Adrenal gland (tissue), 12 donors: ENCODE data around the gene GNL3L. TPM values are rescaled to one million over a fixed set of nuclear protein-coding genes. Genes with fewer than 3 reads are reported as not detected.
A peak's percentile ranks its signal among the peaks of the same experiment; 100 is the strongest.
"Not testable (repeated sequence)": the region's sequence is repeated elsewhere in the genome, so short reads cannot be mapped to it uniquely, and the experiment has no call there.

Experiments
- DNase-seq, 7 donors: peaks; one replicate each; pipeline ENCODE4 v3.0.0-alpha.2; 2019 to 2020
- H3K27ac ChIP-seq, 5 donors: fragments of 200-600 bp; sonication (generic) in 4 of 5; 1 replicate in 3 of 5; 2 replicates in 2 of 5; pipeline versions ENCODE4 v1.5.1 to v1.8.0; 2016 to 2020; ENCODE audit warnings: mild to moderate bottlenecking in 1 of 5
- H3K27me3 ChIP-seq: fragments of 200-600 bp; 2 replicates; pipeline ENCODE4 v1.8.0; 2021
- H3K36me3 ChIP-seq, 2 donors: fragments of 200-600 bp; replicated peaks in 1 of 2; 1 replicate in 1 of 2; 2 replicates in 1 of 2; pipeline versions ENCODE4 v1.5.1 to v1.8.0; 2018 to 2022
- H3K4me1 ChIP-seq, 2 donors: fragments of 200-600 bp; replicated peaks in 1 of 2; 1 replicate in 1 of 2; 2 replicates in 1 of 2; pipeline versions ENCODE4 v1.5.1 to v1.8.0; 2018 to 2021
- H3K4me3 ChIP-seq, 4 donors: fragments of 200-600 bp; sonication (generic) in 3 of 4; one replicate each; pipeline ENCODE4 v1.5.1; 2016 to 2018
- H3K9me3 ChIP-seq, 3 donors: fragments of 200-600 bp; sonication (generic) in 1 of 3; replicated peaks in 1 of 3; 1 replicate in 2 of 3; 2 replicates in 1 of 3; pipeline versions ENCODE4 v1.5.1 to v1.8.0; 2016 to 2021
- CTCF ChIP-seq, 6 experiments: fragments of 450-650 bp in 4 of 6; fragments of 200-600 bp in 2 of 6; sonication (generic) in 1 of 6; IDR thresholded peaks; 1 replicate in 5 of 6; 2 replicates in 1 of 6; pipeline versions ENCODE4 v1.5.1 to v1.8.0; 2016 to 2021; ENCODE audit warnings: antibody characterized with exemption in 6 of 6, mild to moderate bottlenecking in 2 of 6, moderate library complexity in 1 of 6
- POLR2A ChIP-seq, 2 donors: fragments of 450-650 bp; IDR thresholded peaks; one replicate each; pipeline ENCODE4 v1.6.1; 2017; ENCODE audit warnings: antibody characterized with exemption in 2 of 2, mild to moderate bottlenecking in 2 of 2, moderate library complexity in 1 of 2
- WGBS, 4 donors: extraction: QIAGEN DNeasy Blood & Tissue Kit in 2 of 4; methylation state at CpG; one replicate each; pipeline versions ENCODE4 v1.1.5 to v1.1.7; 2013 to 2017; 5-methylcytosine and 5-hydroxymethylcytosine counted together
- intact Hi-C, 2 donors: fragments of 100-400 bp; cut with DNase I; formaldehyde crosslinking; loops; one replicate each; pipeline versions ENCODE4 v1.14.1 to v1.15.0; 2022 to 2023
- polyA plus RNA-seq, 3 donors: library from polyadenylated mRNA; stranded (reverse); fragments of 200-250 nt in 2 of 3; fragments of 350-450 nt in 1 of 3; fragmentation: Illumina TruSeq in 1 of 3; extraction: RNeasy Lipid Tissue Mini Kit (QIAGEN cat#74804) in 1 of 3; gene quantifications; one replicate each; pipeline ENCODE4 v1.2.3, GENCODE V29; 2013 to 2014
- total RNA-seq, 9 donors: library from RNA; depleted of rRNA in 4 of 9; stranded (reverse); fragments of >200 nt in 4 of 9; fragments of 120-200 nt in 1 of 9; fragmentation: NEBNext Ultra II Directional in 1 of 9; extraction: Animal tissue kit (Norgen Biotek cat#: 25700) in 1 of 9; gene quantifications; one replicate each; pipeline versions ENCODE4 v1.1.0 to v1.2.4, GENCODE V29; 2013 to 2023
- donor health status: healthy with polysubstance abuse.
- donor health status: Bipolar disorder and iron deficiency.
- donor health status: DM: yes; HTN: yes; CAD: no.
- donor health status: DM: no; HTN: no; CAD: no.
- donor health status: DM: no; HTN: no; CAD: no.
- donor health status: DM: yes; HTN: yes; CAD: no.

The GNL3L gene
- total and polyA plus RNA-seq, 12 donors, result 2.0 to 37.5 (median 23.4) TPM

DNA sequence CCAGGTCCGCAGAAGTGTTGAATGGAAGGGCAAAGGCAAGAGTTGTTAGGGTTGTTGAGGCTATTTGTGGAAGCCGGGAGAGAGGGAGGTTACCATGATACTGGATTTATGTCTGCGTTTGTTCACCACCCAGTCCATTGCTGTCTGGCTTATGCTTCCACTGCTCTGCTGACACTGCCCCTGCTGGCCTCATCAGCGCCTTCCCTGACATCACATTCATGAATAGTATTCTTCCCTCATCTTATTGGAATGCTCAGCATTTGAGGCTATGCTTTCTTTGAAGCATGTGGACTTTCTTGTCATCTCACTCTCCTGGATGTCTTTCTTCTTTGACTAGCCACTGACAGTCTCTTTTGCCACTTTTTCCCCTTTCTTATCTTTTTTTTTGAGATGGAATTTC lies 10.3 kb downstream of the GNL3L start:
- intact Hi-C loops, result no loop called here
- no peak for TF ChIP-seq POLR2A (IDR thresholded peaks at IDR 0.05)
- TF ChIP-seq CTCF (IDR thresholded peaks at IDR 0.05), result no peak
- peaks cover 0 to 40% of the 10 kb centered on the region in 2 donors for H3K36me3 ChIP-seq
- no peak for DNase-seq
- no peak overlapping the region for H3K4me3 ChIP-seq
- H3K27me3 ChIP-seq, result no peaks in the 10 kb centered on the region
- no peaks in the 10 kb centered on the region for H3K9me3 ChIP-seq
- no peaks in the 10 kb centered on the region for H3K4me1 ChIP-seq
- WGBS, 4 donors, result 70 to 89% (median 74%) methylated on average over 4 of the region's 4 CpGs
- H3K27ac ChIP-seq, result no peak overlapping the region

DNA sequence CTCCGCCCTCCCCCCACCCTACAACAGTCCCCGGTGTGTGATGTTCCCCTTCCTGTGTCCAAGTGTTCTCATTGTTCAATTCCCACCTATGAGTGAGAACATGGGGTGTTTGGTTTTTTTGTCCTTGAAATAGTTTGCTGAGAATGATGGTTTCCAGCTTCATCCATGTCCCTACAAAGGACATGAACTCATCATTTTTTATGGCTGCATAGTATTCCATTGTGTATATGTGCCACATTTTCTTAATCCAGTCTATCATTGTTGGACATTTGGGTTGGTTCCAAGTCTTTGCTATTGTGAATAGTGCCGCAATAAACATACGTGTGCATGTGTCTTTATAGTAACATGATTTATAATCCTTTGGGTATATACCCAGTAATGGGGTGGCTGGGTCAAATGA lies 12.2 kb downstream of the GNL3L start:
- H3K4me1 ChIP-seq, DNase-seq, H3K4me3 ChIP-seq, intact Hi-C loops, H3K27me3 ChIP-seq, H3K9me3 ChIP-seq, H3K27ac ChIP-seq: not testable (repeated sequence)
- H3K36me3 ChIP-seq, result peaks cover 0 to 45% of the 10 kb centered on the region in 2 donors
- WGBS, 4 donors, result 81 to 94% (median 83%) methylated on average over 2 of the region's 4 CpGs; no CpG with 5 or more reads in 1 of the 4 donors

GRCh38 chrX:54550821-54551220 lies 20.8 kb downstream of the GNL3L start:
- TF ChIP-seq POLR2A (IDR thresholded peaks at IDR 0.05), result no peak
- no peak for TF ChIP-seq CTCF (IDR thresholded peaks at IDR 0.05)
- Histone ChIP-seq H3K4me3 (no peak overlapping the region), H3K36me3 (peaks cover 0 to 59% of the 10 kb centered on the region in 2 donors), H3K27ac (no peak overlapping the region), H3K4me1 (no peaks in the 10 kb centered on the region), H3K9me3 (no peaks in the 10 kb centered on the region), H3K27me3 (no peaks in the 10 kb centered on the region)
- WGBS, 4 donors, result 94 to 100% (median 100%) methylated on average over 2 to 4 of the region's 4 CpGs
- peak in 1 of 7 donors; percentile 1 for DNase-seq
- intact Hi-C loops, result no loop called here

- no peak overlapping the region for H3K4me3 ChIP-seq
- peaks cover 0 to 54% of the 10 kb centered on the region in 2 donors for H3K36me3 ChIP-seq
- intact Hi-C loops, result no loop called here
- H3K9me3 ChIP-seq, result no peaks in the 10 kb centered on the region
- TF ChIP-seq POLR2A (IDR thresholded peaks at IDR 0.05) (no peak), CTCF (IDR thresholded peaks at IDR 0.05) (no peak)
- no peak overlapping the region for H3K27ac ChIP-seq
- no peaks in the 10 kb centered on the region for H3K4me1 ChIP-seq
- DNase-seq, result no peak
- no peaks in the 10 kb centered on the region for H3K27me3 ChIP-seq
- 84 to 100% (median 88%) methylated on average over 1 to 8 of the region's 8 CpGs for WGBS, 4 donors
Observed at GRCh38 chrX:54551801-54552200, 21.8 kb downstream of the GNL3L start.

DNA sequence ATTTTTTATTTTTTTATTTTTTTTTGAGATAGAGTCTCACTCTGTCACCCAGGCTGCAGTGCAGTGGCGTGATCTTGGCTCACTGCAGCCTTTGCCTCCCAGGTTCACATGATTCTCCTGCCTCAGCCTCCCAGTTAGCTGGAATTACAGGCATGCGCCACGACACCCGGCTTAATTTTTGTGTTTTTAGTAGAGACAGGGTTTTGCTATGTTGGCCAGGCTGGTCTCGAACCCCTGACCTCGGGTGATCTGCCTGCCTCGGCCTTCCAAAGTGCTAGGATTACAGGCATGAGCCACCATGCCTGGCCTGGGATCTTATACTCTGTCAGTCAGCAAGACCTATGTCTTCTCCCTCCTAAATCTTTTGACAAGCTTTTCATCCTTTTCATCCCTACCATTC lies 25.0 kb downstream of the GNL3L start:
- peak in 1 of 7 donors; percentile 9 for DNase-seq
- 82 to 96% (median 91%) methylated on average over 2 to 7 of the region's 7 CpGs for WGBS, 4 donors
- H3K4me1 ChIP-seq, H3K27ac ChIP-seq, intact Hi-C loops, H3K4me3 ChIP-seq, H3K27me3 ChIP-seq, H3K9me3 ChIP-seq: not testable (repeated sequence)
- peaks cover 0 to 48% of the 10 kb centered on the region in 2 donors for H3K36me3 ChIP-seq
